CD4-positive, alpha-beta T cell treated with Interleukin-10 for 1 hour (primary cell): Measurements from ENCODE around the gene GOLGB1.
"Not testable (repeated sequence)": the region's sequence is repeated elsewhere in the genome, so short reads cannot be mapped to it uniquely, and the experiment has no call there.

Experiments
- DNase-seq: peaks from one replicate; pipeline ENCODE4 v3.0.0-alpha.2; 2020

The GOLGB1 gene

GRCh38 chr3:121749276-121750086, at the start of gene GOLGB1:
Gene GOLGB1, minus strand, starts transcription at chr3:121749741. Its CDS starts 18,770 bp downstream, at chr3:121730971.
- peak; percentile 97 for DNase-seq

- no peak for DNase-seq
These were observed 47.4 kb upstream of the GOLGB1 start for GRCh38 chr3:121796970-121797369.

DNA sequence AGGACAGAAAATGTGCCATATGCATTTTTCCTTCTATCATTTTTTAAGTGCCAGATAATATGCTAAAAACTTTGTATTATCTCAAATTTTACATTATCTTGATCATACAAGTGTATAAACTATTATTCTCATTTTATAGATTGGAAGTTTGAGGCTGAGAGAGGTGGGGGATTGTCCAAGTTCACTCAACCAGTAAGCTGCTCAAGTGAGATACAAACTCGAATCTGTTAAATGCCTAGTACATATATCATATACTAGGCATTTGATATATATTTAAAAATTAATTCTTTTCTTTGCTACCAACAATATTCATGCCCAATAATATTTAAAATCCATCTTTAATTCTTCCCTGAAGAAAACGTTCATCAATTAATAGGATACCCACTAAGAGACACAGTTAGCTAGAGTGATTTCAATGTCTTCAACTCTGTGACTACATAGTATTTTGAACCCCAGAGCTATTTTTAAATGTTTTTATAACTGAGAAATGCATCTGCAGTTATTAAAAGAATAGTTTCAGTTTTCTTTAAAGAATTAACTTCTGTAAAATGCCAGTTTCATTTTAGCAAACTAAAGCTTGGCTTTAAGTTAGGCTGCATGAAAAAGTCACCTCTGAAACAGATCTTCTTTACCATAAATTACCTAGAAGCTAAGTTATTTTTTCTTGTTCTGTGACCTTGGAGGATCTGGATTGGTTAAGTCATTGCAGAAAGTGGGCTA, 44.9 kb upstream of the GOLGB1 start:
- DNase-seq = no peak

- DNase-seq = no peak
These were observed 43.5 kb upstream of the GOLGB1 start for GRCh38 chr3:121793078-121793477.

DNA sequence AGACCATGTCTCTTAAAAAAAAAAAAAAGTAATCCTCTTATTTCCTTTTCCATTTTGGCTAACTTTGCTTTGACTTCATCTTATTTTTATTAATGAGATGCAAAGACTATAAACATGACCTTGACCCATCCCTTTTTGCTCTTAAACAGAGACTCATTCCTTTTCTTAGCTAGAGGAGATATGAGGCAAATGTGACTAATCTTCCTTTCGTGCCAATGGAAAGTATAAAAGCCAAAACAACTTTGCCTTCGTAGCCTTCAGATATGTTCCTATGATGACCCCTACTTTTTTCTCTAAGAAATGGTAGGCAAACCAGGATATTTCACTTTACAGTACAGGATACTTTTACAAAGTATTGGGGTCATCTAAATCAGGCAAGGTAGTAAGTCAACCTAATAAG, 36.9 kb upstream of the GOLGB1 start:
- DNase-seq = no peak

GRCh38 chr3:121782784-121783183, 33.2 kb upstream of the GOLGB1 start:
- DNase-seq = not testable (repeated sequence)

DNA sequence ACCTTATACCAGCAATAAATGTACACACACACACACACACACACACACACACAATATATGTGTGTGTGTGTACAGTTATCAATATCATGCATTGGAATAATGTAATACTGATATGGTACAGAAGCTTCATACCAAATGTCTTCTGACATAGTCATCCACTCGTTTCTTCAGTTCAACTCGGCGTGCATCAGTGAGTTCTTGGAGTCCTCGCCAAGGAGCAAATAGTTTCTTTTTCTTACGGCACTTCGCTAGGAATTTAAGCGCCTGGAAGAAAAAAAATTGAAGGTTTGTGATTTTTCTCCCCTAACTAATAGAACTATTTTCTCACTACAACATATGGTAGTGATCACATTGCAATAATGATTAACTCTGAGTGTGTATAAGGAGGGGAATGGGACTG, 32.1 kb upstream of the GOLGB1 start:
- DNase-seq = no peak

GRCh38 chr3:121775095-121775494, 25.6 kb upstream of the GOLGB1 start:
- DNase-seq = not testable (repeated sequence)

DNA sequence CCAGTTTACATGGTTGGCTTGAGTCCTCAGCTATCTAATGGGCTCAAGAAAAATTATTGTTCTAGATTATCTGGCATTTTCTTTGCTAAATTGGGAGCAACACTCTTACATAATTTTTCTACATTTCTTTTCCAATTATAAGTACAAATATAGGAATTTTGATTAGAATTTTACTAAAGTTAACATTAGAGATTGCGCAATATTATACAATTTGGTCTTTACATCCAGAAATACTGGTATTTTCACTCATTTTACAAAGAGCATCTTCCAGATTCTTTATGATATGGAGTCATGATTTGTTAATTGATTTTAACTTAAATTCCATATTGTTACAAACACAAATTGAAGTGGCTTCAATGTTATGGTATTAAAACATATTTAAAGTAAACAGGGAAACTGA, 19.7 kb upstream of the GOLGB1 start:
- DNase-seq = no peak

DNA sequence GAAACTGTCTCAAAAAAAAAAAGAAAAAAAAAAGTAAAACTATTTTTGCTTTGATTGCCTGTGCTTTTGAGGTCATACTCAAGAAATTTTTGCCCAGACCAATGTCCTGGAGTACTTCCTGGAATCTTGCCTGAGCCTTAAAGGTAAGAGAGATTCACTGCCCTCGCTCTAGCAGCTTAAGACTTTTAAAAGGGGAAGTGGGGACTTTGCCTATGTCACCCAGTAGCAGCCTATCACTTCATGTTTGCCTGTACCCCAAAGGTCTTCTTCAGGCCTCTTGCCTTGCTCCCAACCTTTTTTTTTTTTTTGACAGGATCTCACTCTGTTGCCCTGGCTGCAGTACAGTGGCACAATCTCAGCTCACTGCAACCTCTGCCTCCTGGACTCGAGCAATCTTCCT, 18.9 kb upstream of the GOLGB1 start:
- no peak for DNase-seq

DNA sequence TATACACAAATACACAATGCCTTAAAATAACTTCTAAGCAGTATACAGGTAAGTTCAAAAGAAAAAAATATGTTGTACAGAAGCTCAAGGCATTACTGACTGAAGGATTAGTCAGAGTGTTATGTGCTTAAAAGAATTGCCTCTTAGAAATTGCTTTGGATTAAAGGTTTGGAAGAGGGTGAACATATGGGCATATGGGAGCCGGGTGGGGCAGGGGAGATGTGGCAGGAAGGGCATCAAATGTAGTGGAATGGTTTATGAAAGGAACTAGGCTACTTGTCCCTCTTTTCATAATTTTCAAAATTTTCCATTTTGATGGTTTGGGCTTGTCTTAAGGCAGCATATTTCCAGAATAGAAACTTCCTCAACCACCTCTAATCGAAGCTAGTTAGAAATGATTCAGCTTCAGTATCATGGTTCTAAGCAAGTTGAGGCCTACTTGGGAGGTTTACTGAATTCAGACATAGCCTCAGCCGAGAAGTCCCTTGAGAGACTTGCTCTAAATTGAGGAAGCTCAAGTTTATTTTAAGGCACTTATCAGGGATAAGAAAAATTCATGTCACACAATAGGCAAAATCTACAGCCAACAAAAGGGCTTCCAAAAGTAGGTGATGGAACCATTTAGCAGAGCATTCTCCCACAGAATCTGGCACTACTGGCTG, 10.1 kb upstream of the GOLGB1 start:
- DNase-seq = no peak

DNA sequence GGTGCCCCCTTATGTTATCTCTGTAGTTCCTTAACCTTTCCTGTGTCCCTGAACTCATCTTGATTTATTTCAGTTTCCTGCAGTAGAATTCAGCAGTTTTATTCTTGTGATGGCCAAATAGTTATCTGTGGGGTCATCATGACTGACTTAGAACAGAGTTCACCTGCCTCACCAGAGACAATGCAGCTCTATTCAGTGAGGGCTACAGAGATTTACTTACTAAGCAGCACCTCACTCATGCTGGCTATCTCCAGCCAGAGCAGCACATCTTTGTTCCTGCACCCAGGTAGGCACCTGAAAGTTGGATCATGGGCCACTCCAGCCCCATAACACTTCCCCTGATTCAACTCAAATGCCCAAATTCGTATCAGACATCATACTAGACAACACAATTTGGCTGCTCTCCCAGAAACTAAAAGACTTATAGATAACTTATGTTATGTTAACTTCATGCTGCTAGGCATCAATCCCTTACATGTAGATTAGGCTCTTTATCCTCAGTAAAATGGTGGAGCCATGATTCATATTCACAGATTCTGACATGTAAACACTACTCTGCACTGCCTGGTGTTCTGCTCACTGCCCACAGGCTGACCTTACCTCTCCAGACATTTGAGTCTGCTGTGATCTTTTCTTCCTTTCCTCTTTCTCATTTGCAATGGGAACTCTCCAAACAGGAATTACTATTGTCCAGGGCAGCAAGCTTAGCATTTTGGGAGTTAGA, 9.3 kb upstream of the GOLGB1 start:
- no peak for DNase-seq

DNA sequence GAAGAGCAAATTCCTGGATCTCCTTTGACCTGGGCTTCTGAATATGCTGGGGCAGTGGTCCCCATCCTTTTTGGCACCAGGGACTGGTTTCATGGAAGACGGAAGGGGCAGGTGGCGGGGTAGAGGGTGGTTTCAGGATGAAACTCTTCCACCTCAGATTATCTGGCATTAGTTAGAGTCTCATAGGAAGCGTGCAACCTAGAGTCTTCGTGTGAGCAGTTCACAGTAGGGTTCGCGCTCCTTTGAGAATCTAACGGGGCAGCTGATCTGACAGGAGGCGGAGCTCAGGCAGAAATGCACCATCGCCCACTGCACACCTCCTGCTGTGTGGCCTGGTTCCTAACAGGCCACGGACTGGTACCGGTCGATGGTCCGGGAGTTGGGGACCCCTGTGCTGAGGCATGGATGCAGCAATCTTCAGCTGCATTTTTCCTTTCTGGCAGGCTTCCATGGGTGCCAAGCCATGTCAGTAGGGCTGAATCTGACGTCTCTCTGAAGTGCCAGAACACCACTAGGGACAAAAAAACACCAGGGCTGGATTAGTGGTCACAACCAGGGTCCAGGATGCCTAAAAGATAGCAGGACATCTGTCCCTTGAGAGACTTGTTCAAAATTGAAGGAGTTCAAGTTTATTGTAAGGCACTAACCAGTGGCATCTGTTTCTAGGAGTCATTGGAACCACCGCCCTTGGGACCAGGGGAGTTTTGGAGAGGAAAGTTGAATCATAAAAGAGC, 8.4 kb upstream of the GOLGB1 start:
- DNase-seq = no peak

DNA sequence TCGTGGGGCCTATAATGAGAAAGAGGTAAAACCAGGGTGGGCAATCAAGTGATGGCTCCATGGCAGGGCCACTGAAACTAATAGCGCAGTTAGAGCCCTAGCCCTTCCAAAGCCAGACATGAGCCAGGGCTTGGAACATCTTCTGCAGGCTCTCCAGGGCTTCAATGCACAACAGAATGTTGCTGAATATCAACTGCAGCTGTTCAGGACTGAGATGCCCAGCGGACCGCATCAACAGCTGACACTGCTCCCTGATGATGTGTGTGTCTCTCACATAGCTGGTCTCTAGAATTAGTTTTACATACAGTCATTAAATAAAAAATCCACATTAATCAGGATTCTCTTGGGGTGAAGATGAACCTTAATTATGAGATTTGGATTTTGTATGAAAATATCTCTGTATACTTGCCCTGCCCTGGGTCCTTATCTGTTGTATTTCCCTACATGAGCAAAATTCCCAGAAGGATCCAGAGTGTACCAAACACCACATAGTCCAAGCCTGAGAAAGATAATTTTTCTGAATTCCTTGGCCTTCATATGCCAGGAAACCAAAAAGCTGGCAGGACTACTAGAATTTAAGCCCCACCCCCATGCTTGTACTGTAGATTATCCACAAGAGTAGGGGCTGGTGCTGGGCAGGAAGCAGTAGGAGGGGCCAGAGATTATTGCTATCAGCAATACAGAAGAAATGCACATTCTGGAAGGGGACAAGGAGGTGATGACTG, 7.7 kb upstream of the GOLGB1 start:
- DNase-seq = no peak

DNA sequence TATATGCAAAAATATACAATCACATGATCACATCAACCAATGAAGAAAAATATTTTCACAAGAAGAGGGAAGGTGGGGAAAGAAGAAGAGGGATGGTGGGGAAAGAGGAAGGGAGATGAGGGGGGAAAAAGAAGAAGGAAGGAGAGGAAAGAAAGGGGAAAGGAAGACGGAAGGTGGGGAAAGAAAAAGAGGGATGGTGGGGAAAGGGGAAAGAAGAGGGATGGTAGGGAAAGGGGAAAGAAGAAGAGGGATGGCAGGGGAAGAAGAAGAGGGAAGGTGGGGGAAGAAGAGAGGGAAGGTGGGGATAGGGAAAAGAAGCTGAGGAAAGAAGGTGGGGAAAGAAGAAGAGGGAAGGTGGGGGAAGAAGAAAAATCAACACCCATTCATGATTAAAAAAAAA, 3.2 kb upstream of the GOLGB1 start:
- no peak for DNase-seq

DNA sequence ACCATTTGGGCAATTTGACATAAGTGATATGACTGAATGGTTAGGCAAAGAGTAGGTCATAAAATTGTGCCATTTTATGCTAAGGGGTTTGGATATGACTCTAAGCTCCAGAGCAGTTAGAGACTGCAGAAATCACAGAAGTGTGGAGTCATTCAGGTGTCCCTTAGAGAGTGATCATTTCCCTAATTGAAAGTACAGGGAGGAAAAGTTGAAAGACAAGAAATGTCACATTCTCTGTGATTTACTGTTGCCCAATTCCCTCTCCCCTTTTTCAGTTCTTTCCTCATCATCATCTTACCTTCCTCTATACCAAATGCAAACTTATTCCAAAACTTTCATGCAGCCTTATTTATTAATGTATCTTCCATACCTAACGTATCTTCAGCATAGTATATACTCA, 2.7 kb upstream of the GOLGB1 start:
- no peak for DNase-seq

DNA sequence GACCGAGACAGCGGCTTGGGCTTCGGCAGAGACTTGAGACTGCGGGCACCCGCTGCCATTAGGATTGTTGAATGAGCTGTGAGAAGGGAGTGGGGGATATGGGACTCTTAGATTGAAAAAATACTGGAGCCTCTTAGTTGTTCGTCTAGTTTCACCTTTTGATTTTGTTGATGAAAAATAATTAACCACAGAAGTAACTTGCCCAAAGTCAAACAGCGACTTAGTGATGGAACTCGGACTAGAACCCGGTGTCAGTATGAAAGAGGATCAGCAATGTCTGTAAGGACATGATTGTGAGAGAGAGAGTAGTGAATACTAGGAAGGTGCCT, 510 bp upstream of the GOLGB1 start:
- no peak for DNase-seq

- peak; percentile 19 for DNase-seq
These were observed 763 bp downstream of the GOLGB1 start for GRCh38 chr3:121748680-121749275.

- DNase-seq = no peak
These were observed 1.6 kb downstream of the GOLGB1 start for GRCh38 chr3:121747976-121748375.

DNA sequence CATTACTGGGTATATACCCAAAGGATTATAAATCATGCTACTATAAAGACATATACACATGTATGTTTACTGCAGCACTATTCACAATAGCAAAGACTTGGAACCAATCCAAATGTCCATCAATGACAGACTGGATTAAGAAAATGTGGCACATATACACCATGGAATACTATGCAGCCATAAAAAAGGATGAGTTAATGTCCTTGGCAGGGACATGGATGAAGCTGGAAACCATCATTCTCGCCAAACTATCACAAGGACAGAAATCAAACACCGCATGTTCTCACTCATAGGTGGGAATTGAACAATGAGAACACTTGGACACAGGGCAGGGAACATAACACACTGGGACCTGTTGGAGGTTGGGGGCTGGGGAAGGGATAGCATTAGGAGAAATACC, 6.4 kb downstream of the GOLGB1 start:
- DNase-seq = not testable (repeated sequence)

- no peak for DNase-seq
These were observed 8.6 kb downstream of the GOLGB1 start for GRCh38 chr3:121740896-121741295.
